Activated CD4-positive, alpha-beta T cell treated with anti-CD3 and anti-CD28 coated beads, Interleukin-2, amount 50 U/mL, for 4 hours (primary cell): Measurements from ENCODE around the gene BMPR2.

Experiments
- DNase-seq, 2 experiments: peaks; one replicate each; pipeline ENCODE4 v3.0.0-alpha.2; 2020

Gene BMPR2

DNA sequence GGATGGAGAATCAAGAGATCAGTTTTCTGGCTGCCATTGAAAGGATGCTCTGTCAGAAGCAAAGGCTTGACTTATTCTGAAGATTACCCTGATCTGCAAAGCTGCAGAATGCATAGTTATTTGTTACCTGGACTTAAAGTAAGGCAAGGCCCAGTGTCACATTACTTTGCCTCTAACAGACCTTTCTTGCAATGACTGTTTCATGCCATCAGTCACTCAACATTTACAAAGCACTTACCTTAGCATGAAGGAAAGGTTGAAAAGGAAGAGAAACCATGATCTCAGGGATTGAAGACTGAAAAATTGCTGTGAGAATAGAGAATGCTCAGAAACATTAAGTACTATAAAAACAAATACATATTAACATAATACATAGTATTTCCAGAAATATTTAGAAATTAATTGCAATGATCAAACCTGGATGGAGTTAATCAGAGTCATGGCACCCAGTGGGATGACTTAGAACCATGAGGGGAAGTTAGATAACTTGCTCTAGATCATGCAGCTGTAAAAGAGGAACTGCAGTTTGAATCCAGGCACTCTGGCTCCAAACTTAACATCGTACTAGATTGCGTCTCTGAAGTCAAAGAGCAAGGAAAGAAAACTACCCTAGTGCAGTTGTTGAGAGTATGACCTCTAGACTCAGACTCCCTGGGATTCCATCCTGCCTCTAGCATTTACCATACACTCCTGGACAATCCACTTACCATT is 232.2 kb downstream of the BMPR2 start:
- no peak for DNase-seq

GRCh38 chr2:202609381-202610145 is 233.4 kb downstream of the BMPR2 start:
- no peak for DNase-seq

DNA sequence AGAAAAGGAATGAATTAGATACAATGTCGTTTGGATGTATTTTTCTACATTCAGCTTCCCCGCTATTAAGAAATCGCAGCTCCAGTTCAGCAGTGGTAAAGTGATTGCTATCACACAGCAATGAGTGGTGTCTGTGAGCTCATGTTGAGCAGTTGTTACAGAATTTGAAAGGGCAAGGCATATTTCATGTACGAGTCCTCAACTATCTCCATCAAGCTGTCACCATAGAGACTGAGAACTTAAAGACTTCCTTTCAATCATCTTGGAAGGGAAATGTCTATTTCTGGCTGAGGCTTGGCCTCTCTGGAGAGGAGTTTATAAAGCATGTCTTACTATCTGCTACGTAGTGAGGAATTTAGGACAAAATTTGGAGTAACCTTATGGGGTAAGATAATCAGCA is 234.3 kb downstream of the BMPR2 start:
- DNase-seq, result no peak

DNA sequence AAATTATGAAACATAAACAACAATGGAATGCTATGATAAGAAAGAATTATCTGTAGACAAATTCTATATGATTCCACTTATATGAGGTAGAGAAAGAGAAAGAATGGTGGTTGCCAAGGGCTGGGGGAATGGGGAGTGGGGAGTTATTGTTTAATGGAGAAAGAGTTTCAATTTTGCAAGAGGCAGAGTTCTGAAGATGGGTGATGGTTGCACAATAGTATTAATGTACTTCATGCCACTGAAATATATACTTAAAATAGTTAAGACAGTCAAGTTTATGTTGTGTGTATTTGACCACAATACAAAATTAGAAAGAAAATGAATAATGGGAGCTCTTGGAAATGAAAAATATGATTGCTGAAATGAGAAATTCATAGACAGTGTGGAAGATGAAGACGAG is 236.0 kb downstream of the BMPR2 start:
- no peak for DNase-seq

- DNase-seq, result no peak
Measured at GRCh38 chr2:202613479-202613878, 237.4 kb downstream of the BMPR2 start.
